ENCODE data around the gene TMEM31.
"Not testable (repeated sequence)": the region's sequence is repeated elsewhere in the genome, so short reads cannot be mapped to it uniquely, and the experiment has no call there.

The TMEM31 gene

DNA sequence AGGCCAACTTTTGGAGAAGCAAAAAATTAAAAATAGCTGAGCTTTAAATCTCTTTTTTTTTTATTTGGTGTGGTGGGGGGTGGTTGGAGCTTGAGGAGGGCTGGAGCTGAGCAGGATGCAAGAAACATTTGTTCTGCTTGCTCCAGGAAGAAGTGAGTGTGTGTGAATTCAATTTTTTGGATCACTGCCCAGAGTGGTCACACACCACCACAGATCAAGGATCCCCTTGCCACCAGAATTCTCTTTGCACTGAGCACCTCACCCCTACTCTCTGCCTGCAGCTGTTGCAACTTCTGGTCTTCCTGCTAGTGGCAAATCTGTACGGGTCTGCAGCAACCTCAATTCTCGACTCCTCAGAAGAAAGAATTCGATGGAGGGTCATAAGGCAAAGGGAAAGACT is 46.0 kb downstream of the TMEM31 start:
- Histone ChIP-seq H3K4me3 (ENCODE audit: low read depth in 1 of 2, low read length in 2 of 2) (no peak overlapping the region), H3K27ac (ENCODE audit: low read depth, low read length) (no peak overlapping the region), H3K9ac (ENCODE audit: low read length) (no peak overlapping the region)

DNA sequence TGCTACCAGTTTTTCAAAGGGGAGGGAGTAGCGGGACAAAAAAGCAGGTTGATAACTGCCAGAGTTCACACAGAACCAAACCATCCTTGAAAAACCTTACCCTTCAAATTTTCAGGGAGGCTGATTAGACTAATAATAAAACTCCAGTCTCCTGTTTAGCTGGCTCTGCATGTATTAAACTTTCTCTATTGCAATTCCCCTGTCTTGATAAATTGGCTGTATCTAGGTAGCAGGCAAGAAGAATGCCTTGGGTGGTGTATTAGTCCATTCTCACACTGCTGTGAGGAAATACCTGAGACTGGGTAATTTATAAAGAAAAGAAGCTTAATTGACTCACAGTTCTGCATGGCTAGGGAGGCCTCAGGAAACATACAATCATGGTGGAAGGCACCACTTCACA is 47.8 kb downstream of the TMEM31 start:
- H3K4me3 ChIP-seq (ENCODE audit: low read depth in 1 of 2, low read length in 2 of 2): no peak overlapping the region
- no peak overlapping the region for H3K9ac ChIP-seq (ENCODE audit: low read length)
- H3K9me3 ChIP-seq (ENCODE audit: low read length): no peaks in the 10 kb centered on the region
- no peaks in the 10 kb centered on the region for H3K4me1 ChIP-seq (ENCODE audit: insufficient read depth, low read length)
- H3K36me3 ChIP-seq (ENCODE audit: insufficient read depth, low read length): no peaks in the 10 kb centered on the region
- H3K27me3 ChIP-seq (ENCODE audit: control insufficient read depth in 1 of 2, insufficient read depth in 2 of 2, low read length in 2 of 2): no peaks in the 10 kb centered on the region
- no peak overlapping the region for H3K27ac ChIP-seq (ENCODE audit: low read depth, low read length)

More for the DNA sequence above, 46.0 kb downstream of the TMEM31 start:
- Histone ChIP-seq H3K4me1 (ENCODE audit: insufficient read depth, low read length) (no peaks in the 10 kb centered on the region), H3K36me3 (ENCODE audit: insufficient read depth, low read length) (no peaks in the 10 kb centered on the region), H3K9me3 (ENCODE audit: low read length) (no peaks in the 10 kb centered on the region), H3K27me3 (ENCODE audit: control insufficient read depth in 1 of 2, insufficient read depth in 2 of 2, low read length in 2 of 2) (no peaks in the 10 kb centered on the region)

DNA sequence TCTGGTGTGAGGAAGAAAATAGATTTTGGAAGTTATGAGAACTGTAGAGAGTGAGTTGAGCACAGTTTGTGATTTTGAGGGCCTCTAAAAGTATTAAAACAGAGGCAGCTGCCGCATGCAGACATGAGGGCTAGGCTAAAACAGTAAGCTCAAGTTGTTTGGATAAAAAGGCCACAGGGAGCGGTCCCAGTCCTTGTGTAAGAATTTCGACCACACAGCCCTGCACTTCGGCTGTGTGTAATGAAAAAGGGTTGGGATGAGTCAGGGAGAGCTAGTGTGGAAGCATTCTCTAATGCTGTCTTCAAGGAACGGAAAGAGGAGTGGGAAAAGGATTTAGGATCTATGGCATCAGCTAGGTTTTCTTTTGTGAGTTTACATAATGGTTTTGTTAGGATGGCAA is 52.8 kb downstream of the TMEM31 start:
- not testable (repeated sequence) for H3K27ac ChIP-seq (ENCODE audit: low read depth, low read length)

More for the DNA sequence above, 52.8 kb downstream of the TMEM31 start:
- H3K9me3 ChIP-seq (ENCODE audit: low read length); H3K27me3 ChIP-seq (ENCODE audit: control insufficient read depth in 1 of 2, insufficient read depth in 2 of 2, low read length in 2 of 2); H3K9ac ChIP-seq (ENCODE audit: low read length); H3K4me1 ChIP-seq (ENCODE audit: insufficient read depth, low read length); H3K4me3 ChIP-seq (ENCODE audit: low read depth in 1 of 2, low read length in 2 of 2); H3K36me3 ChIP-seq (ENCODE audit: insufficient read depth, low read length): not testable (repeated sequence)
